Measurements from ENCODE around the gene TECPR1.

Gene TECPR1

DNA sequence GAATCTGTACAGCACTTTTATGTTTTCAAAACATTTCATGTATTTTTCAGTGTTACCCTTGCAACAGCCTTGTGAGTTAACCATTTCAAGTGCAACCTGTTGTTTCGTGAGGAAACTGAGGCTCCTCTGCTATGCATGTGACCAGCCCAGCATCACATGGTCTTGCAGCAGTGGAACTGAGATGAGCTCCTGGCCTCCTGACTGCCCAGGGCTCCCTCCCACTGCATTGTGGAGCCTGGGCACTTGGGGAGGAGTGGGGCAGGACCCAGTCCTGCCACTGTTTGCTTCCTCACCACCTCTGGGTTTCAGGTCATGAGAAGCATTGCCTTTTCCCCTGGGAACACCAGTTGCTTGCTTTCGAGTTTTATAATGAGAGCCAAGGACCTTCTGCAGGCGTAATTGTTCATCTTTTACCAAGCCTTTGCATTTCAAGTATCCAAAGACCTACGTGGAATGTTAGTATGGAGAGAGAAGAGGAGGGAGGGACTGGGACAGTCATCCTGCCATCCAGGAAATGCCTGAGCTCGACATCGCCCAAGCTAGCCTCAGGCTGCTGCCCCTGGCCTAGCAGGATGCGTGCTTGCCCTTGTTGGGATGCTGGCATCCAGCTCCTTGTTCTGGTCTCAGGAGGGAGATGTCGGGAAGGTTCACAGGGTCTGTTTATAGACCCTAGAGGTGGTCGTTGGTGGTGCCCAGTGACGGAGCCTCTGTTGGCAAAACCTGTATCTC lies 73.1 kb downstream of the TECPR1 start:
- Histone ChIP-seq H3K27me3 (ENCODE audit: insufficient read depth, low read length) (no peaks in the 10 kb centered on the region), H3K9me2 (ENCODE audit: low read depth, low read length) (no peaks in the 10 kb centered on the region), H3K4me3 (ENCODE audit: low read depth, low read length, poor library complexity, severe bottlenecking) (no peak overlapping the region), H2AFZ (ENCODE audit: low read length) (no peak overlapping the region), H3K9me3 (ENCODE audit: low read length) (0 out of 2 replicates have a peak, but pooled peaks cover 2% of the 10 kb centered on the region), H3K79me2 (ENCODE audit: insufficient read depth, low read length) (no peaks in the 10 kb centered on the region), H3K4me2 (ENCODE audit: low read length) (no peak overlapping the region), H3K4me1 (ENCODE audit: insufficient read depth, low read length, severe bottlenecking) (no peaks in the 10 kb centered on the region), H3F3A (ENCODE audit: insufficient read depth, low read length) (no peaks in the 10 kb centered on the region), H4K20me1 (ENCODE audit: insufficient read depth, low read length) (no peaks in the 10 kb centered on the region), H3K27ac (ENCODE audit: low read depth, low read length, poor library complexity, severe bottlenecking) (no peak overlapping the region), H3K9ac (ENCODE audit: low read length) (no peak overlapping the region), H3K36me3 (ENCODE audit: insufficient read depth, low read length) (no peaks in the 10 kb centered on the region; the same call in 1 of the 2 replicates)
- TF ChIP-seq, protein P1, sequence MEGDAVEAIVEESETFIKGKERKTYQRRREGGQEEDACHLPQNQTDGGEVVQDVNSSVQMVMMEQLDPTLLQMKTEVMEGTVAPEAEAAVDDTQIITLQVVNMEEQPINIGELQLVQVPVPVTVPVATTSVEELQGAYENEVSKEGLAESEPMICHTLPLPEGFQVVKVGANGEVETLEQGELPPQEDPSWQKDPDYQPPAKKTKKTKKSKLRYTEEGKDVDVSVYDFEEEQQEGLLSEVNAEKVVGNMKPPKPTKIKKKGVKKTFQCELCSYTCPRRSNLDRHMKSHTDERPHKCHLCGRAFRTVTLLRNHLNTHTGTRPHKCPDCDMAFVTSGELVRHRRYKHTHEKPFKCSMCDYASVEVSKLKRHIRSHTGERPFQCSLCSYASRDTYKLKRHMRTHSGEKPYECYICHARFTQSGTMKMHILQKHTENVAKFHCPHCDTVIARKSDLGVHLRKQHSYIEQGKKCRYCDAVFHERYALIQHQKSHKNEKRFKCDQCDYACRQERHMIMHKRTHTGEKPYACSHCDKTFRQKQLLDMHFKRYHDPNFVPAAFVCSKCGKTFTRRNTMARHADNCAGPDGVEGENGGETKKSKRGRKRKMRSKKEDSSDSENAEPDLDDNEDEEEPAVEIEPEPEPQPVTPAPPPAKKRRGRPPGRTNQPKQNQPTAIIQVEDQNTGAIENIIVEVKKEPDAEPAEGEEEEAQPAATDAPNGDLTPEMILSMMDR (IDR thresholded peaks at IDR 0.05; ENCODE audit: low read length) = no peak

DNA sequence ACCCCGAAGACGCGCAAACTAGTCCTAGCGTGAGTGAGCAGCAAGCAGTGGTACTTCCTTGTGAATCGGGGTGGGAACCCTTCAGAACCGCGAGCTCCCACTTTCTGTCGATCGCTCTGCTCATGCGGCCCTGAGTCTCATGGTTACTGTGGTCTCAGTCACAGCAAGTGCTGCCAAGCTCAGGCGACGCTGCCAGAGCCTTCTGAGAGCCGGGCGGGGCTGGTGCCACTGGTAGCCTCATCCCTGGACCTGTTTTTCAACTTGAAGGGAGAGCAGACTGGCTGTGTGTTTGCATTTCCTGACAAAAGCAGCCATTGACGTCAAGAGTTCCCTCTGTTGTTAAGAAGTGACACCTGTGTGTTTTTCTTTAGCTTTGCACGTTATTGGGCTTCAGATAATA lies 73.7 kb downstream of the TECPR1 start:
- no peak overlapping the region for H3K27ac ChIP-seq (ENCODE audit: low read depth, low read length, poor library complexity, severe bottlenecking)
- H2AFZ ChIP-seq (ENCODE audit: low read length) = no peak overlapping the region
- no peaks in the 10 kb centered on the region; the same call in 1 of the 2 replicates for H3K36me3 ChIP-seq (ENCODE audit: insufficient read depth, low read length)
- H3K27me3 ChIP-seq (ENCODE audit: insufficient read depth, low read length) = no peaks in the 10 kb centered on the region
- H4K20me1 ChIP-seq (ENCODE audit: insufficient read depth, low read length) = no peaks in the 10 kb centered on the region
- H3K4me3 ChIP-seq (ENCODE audit: low read depth, low read length, poor library complexity, severe bottlenecking) = no peak overlapping the region
- H3K4me1 ChIP-seq (ENCODE audit: insufficient read depth, low read length, severe bottlenecking) = no peaks in the 10 kb centered on the region
- H3F3A ChIP-seq (ENCODE audit: insufficient read depth, low read length) = no peaks in the 10 kb centered on the region
- H3K9me3 ChIP-seq (ENCODE audit: low read length) = 0 out of 2 replicates have a peak, but pooled peaks cover 2% of the 10 kb centered on the region
- no peak overlapping the region for H3K9ac ChIP-seq (ENCODE audit: low read length)
- H3K9me2 ChIP-seq (ENCODE audit: low read depth, low read length) = no peaks in the 10 kb centered on the region
- no peak overlapping the region for H3K4me2 ChIP-seq (ENCODE audit: low read length)
- TF ChIP-seq EZH2 (IDR thresholded peaks at IDR 0.05; ENCODE audit: borderline replicate concordance, low read length) = no peak
- TF ChIP-seq, protein P1 (IDR thresholded peaks at IDR 0.05; ENCODE audit: low read length) = no peak
- no peaks in the 10 kb centered on the region for H3K79me2 ChIP-seq (ENCODE audit: insufficient read depth, low read length)

DNA sequence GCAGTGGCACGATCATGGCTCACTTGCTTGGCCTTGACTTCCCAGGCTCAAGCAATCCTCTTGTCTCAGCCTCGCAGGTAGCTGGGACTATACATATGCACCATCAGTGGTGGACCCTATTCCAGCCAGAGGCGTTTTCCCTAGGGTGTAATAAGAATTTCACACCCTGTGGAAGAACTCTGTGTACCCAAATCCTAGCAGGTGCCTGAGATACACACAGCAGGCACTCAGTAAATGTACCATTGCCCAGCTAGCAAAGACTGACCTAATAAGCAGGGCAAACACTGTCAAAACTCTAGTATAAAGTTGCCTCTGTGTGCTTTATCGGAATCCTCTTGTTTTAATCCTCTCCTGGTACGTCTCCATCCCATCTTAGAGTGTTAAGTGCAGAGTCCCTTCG lies 74.5 kb downstream of the TECPR1 start:
- Histone ChIP-seq H3K4me2 (ENCODE audit: low read length) (no peak overlapping the region), H3K4me1 (ENCODE audit: insufficient read depth, low read length, severe bottlenecking) (no peaks in the 10 kb centered on the region), H3F3A (ENCODE audit: insufficient read depth, low read length) (no peaks in the 10 kb centered on the region), H3K27me3 (ENCODE audit: insufficient read depth, low read length) (no peaks in the 10 kb centered on the region), H3K79me2 (ENCODE audit: insufficient read depth, low read length) (no peaks in the 10 kb centered on the region), H4K20me1 (ENCODE audit: insufficient read depth, low read length) (no peaks in the 10 kb centered on the region), H3K27ac (ENCODE audit: low read depth, low read length, poor library complexity, severe bottlenecking) (no peak overlapping the region), H3K9me2 (ENCODE audit: low read depth, low read length) (no peaks in the 10 kb centered on the region), H3K9me3 (ENCODE audit: low read length) (0 out of 2 replicates have a peak, but pooled peaks cover 2% of the 10 kb centered on the region), H3K36me3 (ENCODE audit: insufficient read depth, low read length) (no peaks in the 10 kb centered on the region; the same call in 1 of the 2 replicates), H3K4me3 (ENCODE audit: low read depth, low read length, poor library complexity, severe bottlenecking) (no peak overlapping the region), H2AFZ (ENCODE audit: low read length) (no peak overlapping the region), H3K9ac (ENCODE audit: low read length) (no peak overlapping the region)
- TF ChIP-seq, protein P1 (IDR thresholded peaks at IDR 0.05; ENCODE audit: low read length) = no peak
- TF ChIP-seq EZH2 (IDR thresholded peaks at IDR 0.05; ENCODE audit: borderline replicate concordance, low read length) = no peak
